ENCODE measurements around the gene ZNF519. TPM values are rescaled to one million over a fixed set of nuclear protein-coding genes. Genes with fewer than 3 reads are reported as not detected.
"Not testable (repeated sequence)": the region's sequence is repeated elsewhere in the genome, so short reads cannot be mapped to it uniquely, and the experiment has no call there.

Gene ZNF519
- total RNA-seq, 1 experiment from 2014 or later, result 24.3 TPM

DNA sequence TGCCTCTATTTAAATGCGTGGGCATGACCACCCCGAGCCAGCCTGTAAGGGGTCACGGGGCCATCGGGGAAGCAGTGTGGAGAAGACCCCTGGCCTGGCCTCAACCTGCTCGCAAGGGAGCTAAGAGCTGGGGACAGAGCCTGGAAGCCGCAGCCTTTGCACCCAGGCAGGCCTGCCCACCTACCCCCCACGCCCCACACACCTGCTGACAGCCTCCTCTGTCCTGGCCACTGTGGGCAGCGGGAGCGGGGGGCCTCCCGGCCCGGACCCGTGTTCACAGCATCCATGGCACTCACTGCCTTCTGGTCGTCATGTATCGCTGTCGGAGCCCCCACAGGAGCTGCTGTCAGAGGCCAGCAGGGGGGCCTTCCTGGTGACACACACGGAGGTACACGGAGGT, 11.2 kb upstream of the ZNF519 start:
- not testable (repeated sequence) for H3K27ac ChIP-seq (ENCODE audit: insufficient read length, low read depth, low read length); H2AK5ac ChIP-seq (ENCODE audit: insufficient read length, low read length); H2BK12ac ChIP-seq (ENCODE audit: insufficient read length, low read depth, low read length); H3K4me1 Mint-ChIP-seq; H3K27me3 ChIP-seq (ENCODE audit: insufficient read depth, low read length); H2BK15ac ChIP-seq (ENCODE audit: low read depth, low read length); H3K23ac ChIP-seq (ENCODE audit: insufficient read length, low read depth, low read length); H3K23me2 ChIP-seq (ENCODE audit: insufficient read length, low read depth, low read length, poor library complexity, severe bottlenecking); H2BK120ac ChIP-seq (ENCODE audit: low read depth, low read length, poor library complexity, severe bottlenecking); H3K4me3 Mint-ChIP-seq; H4K91ac ChIP-seq (ENCODE audit: insufficient read length, low read depth, low read length); H3K4me1 ChIP-seq (ENCODE audit: insufficient read depth, low read length); H3K9ac ChIP-seq (ENCODE audit: extremely low read depth, insufficient read length, low read length); H3K56ac ChIP-seq (ENCODE audit: insufficient read length, low read depth, low read length); H3K36me3 Mint-ChIP-seq (ENCODE audit: insufficient read depth in 1 of 3, low read depth in 3 of 3); H2BK5ac ChIP-seq (ENCODE audit: insufficient read length, low read length); H4K20me1 ChIP-seq (ENCODE audit: control insufficient read depth, insufficient read depth, insufficient read length); H3K14ac ChIP-seq (ENCODE audit: insufficient read depth, low read length); DNase-seq; H4K8ac ChIP-seq (replicated peaks; ENCODE audit: insufficient read length, low read depth, low read length); H3K79me2 ChIP-seq (ENCODE audit: insufficient read depth, low read length); H3K4me2 ChIP-seq (ENCODE audit: insufficient read depth, insufficient read length, low read length); H2AFZ ChIP-seq (ENCODE audit: low read length); H3K79me1 ChIP-seq (ENCODE audit: insufficient read depth, low read depth, low read length, poor library complexity, severe bottlenecking); H3K4ac ChIP-seq (ENCODE audit: low read depth, low read length); H3K18ac ChIP-seq (ENCODE audit: insufficient read length, low read depth, low read length); H4K5ac ChIP-seq (ENCODE audit: insufficient read length, low read depth, low read length); H2BK20ac ChIP-seq (ENCODE audit: low read depth, low read length, poor library complexity, severe bottlenecking); H3K27ac Mint-ChIP-seq; H3T11ph ChIP-seq (ENCODE audit: low read length); H3K27me3 Mint-ChIP-seq (ENCODE audit: low read depth)
- H3K9me3 ChIP-seq (ENCODE audit: control insufficient read depth, low read depth, low read length), result peaks cover 23% of the 10 kb centered on the region
- no CpG with 5 or more reads among the region's 17 CpGs for WGBS (ENCODE audit: extremely low coverage, insufficient read length, low lambda C conversion rate)
- H3K9me3 Mint-ChIP-seq, result peaks cover 31 to 65% of the 10 kb centered on the region in 2 experiments

DNA sequence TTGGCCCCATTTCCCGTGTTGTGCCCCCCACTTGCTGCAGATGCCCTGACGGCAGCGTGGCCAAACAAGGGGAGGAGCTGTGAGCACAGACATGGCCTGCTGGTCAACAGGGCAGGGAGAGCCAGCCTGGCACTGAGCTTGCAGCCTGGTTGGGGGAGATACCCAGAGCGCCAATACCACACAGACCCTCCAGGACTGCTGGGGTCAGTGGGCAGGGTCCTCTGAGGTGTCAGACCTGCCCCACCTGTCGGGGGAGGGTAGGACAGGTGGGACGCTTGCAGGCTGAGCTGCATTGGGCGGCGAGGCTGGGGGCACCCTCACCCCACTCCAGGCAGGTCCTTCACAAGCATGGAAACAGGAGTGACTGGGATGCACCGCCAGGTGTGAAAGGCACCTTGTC, 9.9 kb upstream of the ZNF519 start:
- DNase-seq; H2BK12ac ChIP-seq (ENCODE audit: insufficient read length, low read depth, low read length); H3K18ac ChIP-seq (ENCODE audit: insufficient read length, low read depth, low read length); H3K9ac ChIP-seq (ENCODE audit: extremely low read depth, insufficient read length, low read length); H3K4me1 ChIP-seq (ENCODE audit: insufficient read depth, low read length); H2BK120ac ChIP-seq (ENCODE audit: low read depth, low read length, poor library complexity, severe bottlenecking); H3K27me3 ChIP-seq (ENCODE audit: insufficient read depth, low read length); H3K36me3 Mint-ChIP-seq (ENCODE audit: insufficient read depth in 1 of 3, low read depth in 3 of 3); H3T11ph ChIP-seq (ENCODE audit: low read length); H3K56ac ChIP-seq (ENCODE audit: insufficient read length, low read depth, low read length); H4K8ac ChIP-seq (replicated peaks; ENCODE audit: insufficient read length, low read depth, low read length); H2AFZ ChIP-seq (ENCODE audit: low read length); H3K4me3 Mint-ChIP-seq; H4K20me1 ChIP-seq (ENCODE audit: control insufficient read depth, insufficient read depth, insufficient read length); H3K27ac ChIP-seq (ENCODE audit: insufficient read length, low read depth, low read length); H2BK20ac ChIP-seq (ENCODE audit: low read depth, low read length, poor library complexity, severe bottlenecking); H3K23me2 ChIP-seq (ENCODE audit: insufficient read length, low read depth, low read length, poor library complexity, severe bottlenecking); H2BK15ac ChIP-seq (ENCODE audit: low read depth, low read length); H2BK5ac ChIP-seq (ENCODE audit: insufficient read length, low read length); H3K27ac Mint-ChIP-seq; H4K5ac ChIP-seq (ENCODE audit: insufficient read length, low read depth, low read length); H3K79me2 ChIP-seq (ENCODE audit: insufficient read depth, low read length); H3K27me3 Mint-ChIP-seq (ENCODE audit: low read depth); H3K14ac ChIP-seq (ENCODE audit: insufficient read depth, low read length); H3K4me1 Mint-ChIP-seq; H3K23ac ChIP-seq (ENCODE audit: insufficient read length, low read depth, low read length); H3K79me1 ChIP-seq (ENCODE audit: insufficient read depth, low read depth, low read length, poor library complexity, severe bottlenecking); H3K4me2 ChIP-seq (ENCODE audit: insufficient read depth, insufficient read length, low read length); H2AK5ac ChIP-seq (ENCODE audit: insufficient read length, low read length); H4K91ac ChIP-seq (ENCODE audit: insufficient read length, low read depth, low read length); H3K4ac ChIP-seq (ENCODE audit: low read depth, low read length): not testable (repeated sequence)
- peaks cover 23% of the 10 kb centered on the region for H3K9me3 ChIP-seq (ENCODE audit: control insufficient read depth, low read depth, low read length)
- H3K9me3 Mint-ChIP-seq, result peaks cover 34 to 65% of the 10 kb centered on the region in 2 experiments
- WGBS (ENCODE audit: extremely low coverage, insufficient read length, low lambda C conversion rate), result no CpG with 5 or more reads among the region's 9 CpGs
